ENCODE measurements around the gene CLASP1.

DNA sequence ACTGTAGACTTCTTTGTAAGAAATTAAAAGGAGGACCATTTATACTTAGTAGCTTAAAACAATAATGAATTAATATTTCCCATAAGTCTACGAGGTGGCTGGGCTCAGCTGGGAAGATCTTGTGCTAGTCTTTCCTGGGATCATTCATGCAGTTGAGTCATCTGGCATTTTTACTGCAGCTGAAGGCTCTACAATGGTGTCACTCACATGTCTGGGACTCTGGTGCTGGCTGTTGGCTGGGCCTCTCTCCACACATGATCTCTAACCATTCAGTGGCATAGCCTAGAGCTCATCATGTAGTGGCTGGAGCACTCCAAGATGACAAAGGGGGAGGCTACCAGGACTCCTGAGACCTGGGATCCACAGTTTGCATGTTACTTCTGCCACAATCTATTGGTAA lies 35.5 kb downstream of the CLASP1 start:
- TF ChIP-seq, protein P1, sequence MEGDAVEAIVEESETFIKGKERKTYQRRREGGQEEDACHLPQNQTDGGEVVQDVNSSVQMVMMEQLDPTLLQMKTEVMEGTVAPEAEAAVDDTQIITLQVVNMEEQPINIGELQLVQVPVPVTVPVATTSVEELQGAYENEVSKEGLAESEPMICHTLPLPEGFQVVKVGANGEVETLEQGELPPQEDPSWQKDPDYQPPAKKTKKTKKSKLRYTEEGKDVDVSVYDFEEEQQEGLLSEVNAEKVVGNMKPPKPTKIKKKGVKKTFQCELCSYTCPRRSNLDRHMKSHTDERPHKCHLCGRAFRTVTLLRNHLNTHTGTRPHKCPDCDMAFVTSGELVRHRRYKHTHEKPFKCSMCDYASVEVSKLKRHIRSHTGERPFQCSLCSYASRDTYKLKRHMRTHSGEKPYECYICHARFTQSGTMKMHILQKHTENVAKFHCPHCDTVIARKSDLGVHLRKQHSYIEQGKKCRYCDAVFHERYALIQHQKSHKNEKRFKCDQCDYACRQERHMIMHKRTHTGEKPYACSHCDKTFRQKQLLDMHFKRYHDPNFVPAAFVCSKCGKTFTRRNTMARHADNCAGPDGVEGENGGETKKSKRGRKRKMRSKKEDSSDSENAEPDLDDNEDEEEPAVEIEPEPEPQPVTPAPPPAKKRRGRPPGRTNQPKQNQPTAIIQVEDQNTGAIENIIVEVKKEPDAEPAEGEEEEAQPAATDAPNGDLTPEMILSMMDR (IDR thresholded peaks at IDR 0.05): no peak
- no peak for TF ChIP-seq POLR2A (IDR thresholded peaks at IDR 0.05)

All from heart left ventricle (tissue), 13 donors.